Measurements from ENCODE around the gene GXYLT2. TPM values are rescaled to one million over a fixed set of nuclear protein-coding genes. Genes with fewer than 3 reads are reported as not detected.
A peak's percentile ranks its signal among the peaks of the same experiment; 100 is the strongest.

GXYLT2 gene
- total and polyA plus RNA-seq, 3 donors from 2014 or later: 9.7 to 27.8 (median 17.6) TPM

- peak; percentile 21 for DNase-seq
- TF ChIP-seq POLR2A (IDR thresholded peaks at IDR 0.05) (no peak), CTCF (IDR thresholded peaks at IDR 0.05) (no peak)
- intact Hi-C loops (cut with DNase I; ENCODE audit: low total_unique reads): no loop called here
- H3K27ac ChIP-seq: no peak overlapping the region
- H3K4me3 ChIP-seq: no peak overlapping the region
- H3K36me3 ChIP-seq (ENCODE audit: low read depth, missing control alignments): no peaks in the 10 kb centered on the region
- WGBS, 2 donors: 66 to 78% methylated on average over 4 of the region's 4 CpGs
- H3K9me3 ChIP-seq: no peaks in the 10 kb centered on the region
- peaks cover 17% of the 10 kb centered on the region for H3K4me1 ChIP-seq
- no peaks in the 10 kb centered on the region for H3K27me3 ChIP-seq
Observed at GRCh38 chr3:72892081-72892775, 4.4 kb downstream of the GXYLT2 start.

- no peak overlapping the region for H3K27ac ChIP-seq
- intact Hi-C loops (cut with DNase I; ENCODE audit: low total_unique reads): no loop called here
- TF ChIP-seq CTCF (IDR thresholded peaks at IDR 0.05): peak in 1 of 3 experiments; percentile 31
- TF ChIP-seq POLR2A (IDR thresholded peaks at IDR 0.05): no peak
- H3K9me3 ChIP-seq: no peaks in the 10 kb centered on the region
- 75 to 78% methylated on average over 4 of the region's 4 CpGs for WGBS, 2 donors
- H3K36me3 ChIP-seq (ENCODE audit: low read depth, missing control alignments): no peaks in the 10 kb centered on the region
- DNase-seq: peak; percentile 46
- no peak overlapping the region for H3K4me3 ChIP-seq
- no peaks in the 10 kb centered on the region for H3K27me3 ChIP-seq
- peaks cover 17% of the 10 kb centered on the region for H3K4me1 ChIP-seq
Observed at GRCh38 chr3:72892870-72893269, 5.0 kb downstream of the GXYLT2 start.

GRCh38 chr3:72894976-72895552 lies 7.2 kb downstream of the GXYLT2 start:
- no peaks in the 10 kb centered on the region for H3K27me3 ChIP-seq
- intact Hi-C loops (cut with DNase I; ENCODE audit: low total_unique reads): no loop called here

GRCh38 chr3:72896996-72897757 lies 9.3 kb downstream of the GXYLT2 start:
- no peak for TF ChIP-seq CTCF (IDR thresholded peaks at IDR 0.05)
- no peak for TF ChIP-seq POLR2A (IDR thresholded peaks at IDR 0.05)
- Histone ChIP-seq H3K4me3 (no peak overlapping the region), H3K9me3 (no peaks in the 10 kb centered on the region), H3K27ac (no peak overlapping the region), H3K36me3 (ENCODE audit: low read depth, missing control alignments) (no peaks in the 10 kb centered on the region), H3K27me3 (no peaks in the 10 kb centered on the region), H3K4me1 (no peaks in the 10 kb centered on the region)
- intact Hi-C loops (cut with DNase I; ENCODE audit: low total_unique reads): no loop called here
- DNase-seq: no peak
- WGBS, 2 donors: 74 to 80% methylated on average over 4 of the region's 4 CpGs

More at GRCh38 chr3:72894976-72895552, 7.2 kb downstream of the GXYLT2 start:
- Histone ChIP-seq H3K4me1 (peaks cover 7% of the 10 kb centered on the region), H3K4me3 (no peak overlapping the region), H3K27ac (no peak overlapping the region), H3K36me3 (ENCODE audit: low read depth, missing control alignments) (no peaks in the 10 kb centered on the region), H3K9me3 (no peaks in the 10 kb centered on the region)
- TF ChIP-seq POLR2A (IDR thresholded peaks at IDR 0.05): no peak
- WGBS, 2 donors: 92 to 94% methylated on average over 5 of the region's 5 CpGs
- no peak for DNase-seq

- H3K9me3 ChIP-seq: no peaks in the 10 kb centered on the region
- H3K27ac ChIP-seq: no peak overlapping the region
- H3K4me3 ChIP-seq: no peak overlapping the region
- intact Hi-C loops (cut with DNase I; ENCODE audit: low total_unique reads): no loop called here
- no peak for DNase-seq
- no peak for TF ChIP-seq POLR2A (IDR thresholded peaks at IDR 0.05)
- TF ChIP-seq CTCF (IDR thresholded peaks at IDR 0.05): no peak
- H3K4me1 ChIP-seq: no peaks in the 10 kb centered on the region
- H3K27me3 ChIP-seq: no peaks in the 10 kb centered on the region
- H3K36me3 ChIP-seq (ENCODE audit: low read depth, missing control alignments): no peaks in the 10 kb centered on the region
Observed at GRCh38 chr3:72897758-72898007, 9.8 kb downstream of the GXYLT2 start.
